NCI-H187 (cell line): Measurements from ENCODE around the gene LEF1.

Experiments used
- DNase-seq, 2 experiments: peaks; one replicate each; lab custom pipeline; 2025; lab: John Stamatoyannopoulos, UW

Gene LEF1

DNA sequence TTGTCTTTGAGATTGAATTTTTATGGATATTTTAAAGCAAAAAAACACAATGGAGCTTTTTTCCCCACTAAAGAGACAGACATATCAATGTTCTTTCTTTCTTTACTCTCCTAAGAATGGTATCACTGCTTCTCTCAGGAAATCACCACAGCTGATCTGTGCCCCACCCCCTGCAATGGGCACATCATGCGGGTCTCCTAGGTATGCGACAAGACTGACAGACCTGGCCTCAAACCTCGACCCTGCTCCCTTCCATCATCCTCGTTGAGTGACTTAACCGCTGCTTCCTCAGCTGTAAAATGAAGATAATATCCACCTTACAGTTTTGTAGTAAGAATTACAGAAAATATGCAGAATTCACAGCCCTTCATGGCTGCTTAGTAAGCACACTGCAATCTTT is 58.3 kb downstream of the LEF1 start:
- DNase-seq: no peak

GRCh38 chr4:108109997-108110416 is 58.7 kb downstream of the LEF1 start:
- DNase-seq: no peak

- DNase-seq: no peak
Measured at GRCh38 chr4:108109111-108109510, 59.6 kb downstream of the LEF1 start.

DNA sequence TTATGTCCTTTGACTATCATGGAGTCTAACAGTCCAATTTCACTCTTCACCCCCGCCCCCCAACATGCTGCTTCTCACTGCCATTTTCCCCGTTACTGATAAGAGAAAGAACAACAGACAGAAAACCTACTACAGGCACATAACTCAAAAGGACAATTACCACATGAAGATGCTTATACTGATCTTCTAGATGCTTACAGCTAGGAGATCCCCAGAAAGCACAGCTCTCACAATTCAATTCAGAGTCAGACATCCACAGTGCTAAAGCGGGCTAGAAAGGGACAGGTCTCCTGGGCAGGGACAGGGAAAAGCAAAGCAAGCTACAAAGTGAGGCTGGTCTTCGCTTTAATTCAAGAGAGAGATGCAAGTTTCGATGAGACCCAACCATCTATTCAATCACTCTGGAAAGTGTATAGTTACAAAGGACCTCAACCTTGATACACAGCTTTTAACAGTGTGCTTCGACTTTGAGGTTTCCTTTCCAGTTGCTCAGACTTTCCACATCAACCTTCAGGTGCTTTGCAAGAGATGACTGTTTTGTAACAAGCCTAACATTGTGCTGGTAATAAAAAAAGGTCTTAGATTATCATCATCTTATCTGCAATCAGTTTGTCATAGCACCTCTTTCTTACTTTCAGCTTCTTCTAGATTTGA is 60.9 kb downstream of the LEF1 start:
- DNase-seq: no peak

GRCh38 chr4:108107101-108107500 is 61.6 kb downstream of the LEF1 start:
- DNase-seq: no peak

GRCh38 chr4:108106186-108106585 is 62.5 kb downstream of the LEF1 start:
- DNase-seq: no peak

GRCh38 chr4:108103099-108103862 is 65.5 kb downstream of the LEF1 start:
- no peak for DNase-seq

DNA sequence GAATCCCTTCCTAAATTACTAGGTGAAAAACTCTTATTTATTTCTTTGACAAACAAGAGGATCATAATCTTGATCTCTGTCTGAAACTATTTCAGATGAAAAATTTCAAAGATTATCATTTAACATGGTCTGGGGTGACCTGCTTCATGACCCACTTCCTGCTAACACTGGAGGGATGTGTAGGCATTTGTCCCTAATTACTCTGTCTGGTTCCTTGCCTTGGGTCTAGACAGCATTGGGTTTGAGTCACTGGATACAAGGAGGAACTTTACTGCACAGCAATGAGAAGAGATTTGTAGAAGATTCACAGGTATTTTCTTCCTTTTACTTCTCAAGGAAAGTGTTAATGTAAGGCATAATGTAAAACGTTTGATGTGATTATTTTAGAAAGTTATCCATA is 67.9 kb downstream of the LEF1 start:
- no peak for DNase-seq

DNA sequence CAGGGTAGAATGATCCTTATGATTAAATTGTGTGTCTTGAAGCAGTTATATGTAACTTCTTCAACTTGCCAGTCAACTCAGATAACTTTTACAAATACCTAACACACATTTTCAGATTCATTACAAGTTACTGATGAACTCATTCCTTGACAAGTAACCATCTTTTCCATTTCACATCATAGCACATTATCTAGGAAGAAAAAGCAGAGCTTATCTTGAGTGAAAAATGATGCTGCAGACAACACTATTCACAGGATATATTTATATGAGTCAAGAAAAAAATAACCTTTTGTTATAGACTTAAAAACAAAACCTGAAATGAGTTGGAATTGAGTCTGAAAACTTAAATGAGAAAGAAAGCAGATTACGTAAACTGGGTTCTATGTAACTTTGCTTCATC is 68.9 kb downstream of the LEF1 start:
- no peak for DNase-seq

GRCh38 chr4:108097990-108098553 is 70.7 kb downstream of the LEF1 start:
- no peak for DNase-seq

DNA sequence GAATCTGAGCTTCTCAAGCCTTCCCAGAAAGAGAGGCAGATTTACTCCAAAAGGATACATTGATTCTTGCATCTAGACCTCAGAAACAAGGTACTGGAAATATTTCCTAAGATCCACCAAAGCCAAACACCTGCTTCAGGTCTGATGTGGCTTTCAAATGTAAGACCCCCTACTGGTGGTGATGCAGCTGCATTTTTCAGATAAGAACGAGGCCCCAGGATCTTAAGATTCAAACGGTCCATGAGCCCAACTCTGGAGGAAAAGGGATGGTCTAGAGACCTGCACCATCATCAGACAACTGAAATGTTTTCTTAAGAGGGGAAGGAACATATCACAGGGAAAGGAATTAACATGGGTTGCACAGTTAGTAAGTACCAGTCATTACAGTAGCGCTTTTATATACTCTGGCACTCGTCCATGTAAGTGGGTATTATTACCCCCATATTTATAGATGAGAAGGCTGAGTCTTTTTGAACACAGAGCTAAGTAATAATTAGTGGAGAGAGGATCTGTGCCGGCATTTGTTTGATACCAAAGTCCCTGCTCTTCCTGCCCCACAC is 73.7 kb downstream of the LEF1 start:
- no peak for DNase-seq

DNA sequence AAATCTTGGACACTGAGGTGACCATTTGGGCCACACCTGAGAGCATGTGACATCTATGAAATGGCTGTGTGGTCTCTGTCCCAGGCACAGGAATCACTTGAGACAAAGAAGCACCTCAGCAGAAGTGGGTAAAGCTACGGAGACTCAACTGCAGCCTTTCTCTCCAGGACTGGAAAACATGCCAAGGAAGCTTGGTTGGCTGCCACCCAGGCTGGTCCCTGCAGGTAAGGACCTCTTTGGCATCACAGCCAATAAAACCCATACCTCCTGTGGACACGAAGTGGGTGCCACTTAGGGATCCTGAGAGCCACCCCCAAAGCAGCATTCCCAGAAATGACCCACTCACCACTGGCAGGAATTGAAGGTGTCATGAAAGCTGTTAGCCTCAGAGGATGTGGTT is 74.6 kb downstream of the LEF1 start:
- no peak for DNase-seq

GRCh38 chr4:108092288-108092687 is 76.4 kb downstream of the LEF1 start:
- DNase-seq: no peak

DNA sequence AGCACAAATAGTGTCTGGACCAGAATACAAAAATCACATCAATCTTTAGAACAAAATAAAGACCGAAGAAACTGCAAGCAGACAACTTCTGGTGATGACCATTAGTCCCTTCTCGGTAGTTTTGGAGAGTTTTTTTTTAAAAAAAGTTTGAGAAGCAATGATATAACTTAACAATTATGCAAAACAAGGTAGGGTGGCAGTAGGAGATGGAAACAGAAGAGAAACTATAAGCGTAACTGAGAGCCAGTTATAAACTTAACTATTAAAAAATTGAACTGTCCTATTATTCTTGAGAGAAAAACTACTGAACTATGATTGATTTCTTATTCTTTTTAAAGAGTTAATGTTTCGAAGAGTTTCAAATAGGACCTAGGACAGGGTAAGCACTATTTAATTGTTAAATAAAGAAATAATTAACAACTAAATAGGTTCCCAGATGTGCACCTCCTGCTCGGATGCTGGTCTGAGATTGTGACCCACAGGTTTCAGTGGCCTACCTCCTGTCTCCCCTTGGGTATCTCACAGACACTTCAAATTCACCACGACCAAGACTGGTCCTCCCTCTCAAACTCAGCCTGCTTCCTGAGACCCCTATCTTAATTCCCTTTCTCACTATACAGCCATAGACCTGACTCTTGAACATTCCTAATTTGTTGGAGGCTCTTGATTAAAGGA is 81.3 kb downstream of the LEF1 start:
- no peak for DNase-seq

GRCh38 chr4:108081256-108081655 is 87.5 kb downstream of the LEF1 start:
- DNase-seq: no peak

- DNase-seq: no peak
Measured at GRCh38 chr4:108080747-108081146, 88.0 kb downstream of the LEF1 start.

DNA sequence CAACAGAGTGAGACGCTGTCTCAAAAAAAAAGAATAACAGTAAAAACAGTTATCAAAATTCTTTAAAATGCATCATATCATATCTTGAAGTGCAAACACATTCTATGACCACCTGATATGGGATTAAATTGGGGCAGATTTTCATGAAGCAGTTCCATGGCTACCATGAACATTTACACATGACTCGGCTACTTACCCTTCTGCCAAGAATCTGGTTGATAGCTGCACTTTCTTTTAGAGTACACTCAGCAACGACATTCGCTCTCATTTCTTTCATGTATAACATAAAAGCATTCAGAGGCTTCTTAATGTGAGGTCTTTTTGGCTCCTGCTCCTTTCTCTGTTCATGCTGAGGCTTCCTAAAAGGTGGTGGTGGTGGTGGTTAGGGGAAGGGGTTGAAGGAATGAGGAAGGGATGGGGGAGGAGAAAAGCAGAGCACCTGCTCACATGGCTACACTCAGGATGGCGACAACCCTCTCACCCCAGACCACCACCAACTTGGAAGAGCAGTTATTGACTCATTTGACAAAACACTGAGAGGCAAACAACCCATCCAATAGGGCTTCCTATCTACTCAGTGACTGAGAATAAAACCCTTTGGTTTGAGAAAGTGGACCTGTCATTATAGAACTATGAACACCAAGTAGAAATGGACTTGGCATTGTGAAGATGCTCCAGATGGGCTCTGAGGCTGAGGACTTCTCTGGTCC is 90.6 kb downstream of the LEF1 start:
- no peak for DNase-seq

GRCh38 chr4:108072300-108072699 is 96.4 kb downstream of the LEF1 start:
- DNase-seq: peak; percentile 41 to 52

DNA sequence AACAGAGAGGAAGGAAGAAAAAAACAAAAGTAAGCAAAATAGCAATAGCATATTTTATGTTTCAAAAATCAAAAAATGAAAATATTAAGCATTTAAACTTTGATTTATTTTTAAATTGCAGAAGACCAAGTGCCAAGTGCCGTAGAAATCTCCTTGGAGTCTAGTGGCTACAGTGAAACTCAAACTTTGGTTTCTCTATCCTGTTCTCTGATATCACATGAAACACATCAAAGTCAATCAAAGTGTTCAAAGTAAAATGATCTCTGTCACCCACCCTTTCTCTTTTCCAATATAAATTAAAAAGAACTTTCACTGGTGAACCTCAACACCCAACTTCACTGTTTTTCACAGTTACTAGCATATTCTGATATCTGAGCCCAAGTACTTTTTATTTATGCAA is 98.0 kb downstream of the LEF1 start:
- DNase-seq: no peak

- DNase-seq: no peak
Measured at GRCh38 chr4:108068442-108068841, 100.3 kb downstream of the LEF1 start.

DNA sequence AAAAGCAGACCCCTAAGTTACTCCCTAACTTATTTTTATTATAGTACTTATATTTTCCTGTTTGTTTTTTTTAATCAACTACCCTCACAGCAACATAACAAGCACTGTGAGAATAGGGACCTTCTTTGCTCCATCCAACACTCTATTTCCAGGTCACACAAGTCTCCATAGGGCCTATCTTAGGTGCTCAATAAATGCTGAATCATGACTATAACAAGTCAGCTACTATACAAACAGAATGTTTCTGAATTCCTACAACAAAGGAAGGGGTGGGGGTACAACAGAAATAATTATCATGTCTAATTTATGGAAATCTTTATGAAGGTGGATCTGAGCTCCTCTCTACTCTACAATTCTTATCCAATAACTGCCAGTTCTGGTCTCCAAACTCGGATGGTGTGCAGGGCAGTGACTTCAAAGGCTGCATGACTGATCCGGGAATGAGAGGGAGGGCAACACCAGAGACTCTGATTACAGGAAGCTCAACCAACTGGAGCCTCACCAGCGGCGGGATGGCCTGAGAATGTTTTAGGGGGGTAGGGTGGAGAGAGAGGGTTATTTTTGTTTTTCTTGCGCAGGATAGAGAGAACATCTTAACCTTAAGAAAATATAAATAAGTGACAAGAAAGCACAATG is 107.9 kb downstream of the LEF1 start:
- no peak for DNase-seq
